Hippocampal formation (tissue), 2 donors: ENCODE results near the gene YY1AP1.
"Not testable (repeated sequence)": the region's sequence is repeated elsewhere in the genome, so short reads cannot be mapped to it uniquely, and the experiment has no call there.

Source experiments
- DNase-seq, 2 donors: peaks; one replicate each; lab custom pipeline; 2025; lab: John Stamatoyannopoulos, UW

Gene YY1AP1, protein sequence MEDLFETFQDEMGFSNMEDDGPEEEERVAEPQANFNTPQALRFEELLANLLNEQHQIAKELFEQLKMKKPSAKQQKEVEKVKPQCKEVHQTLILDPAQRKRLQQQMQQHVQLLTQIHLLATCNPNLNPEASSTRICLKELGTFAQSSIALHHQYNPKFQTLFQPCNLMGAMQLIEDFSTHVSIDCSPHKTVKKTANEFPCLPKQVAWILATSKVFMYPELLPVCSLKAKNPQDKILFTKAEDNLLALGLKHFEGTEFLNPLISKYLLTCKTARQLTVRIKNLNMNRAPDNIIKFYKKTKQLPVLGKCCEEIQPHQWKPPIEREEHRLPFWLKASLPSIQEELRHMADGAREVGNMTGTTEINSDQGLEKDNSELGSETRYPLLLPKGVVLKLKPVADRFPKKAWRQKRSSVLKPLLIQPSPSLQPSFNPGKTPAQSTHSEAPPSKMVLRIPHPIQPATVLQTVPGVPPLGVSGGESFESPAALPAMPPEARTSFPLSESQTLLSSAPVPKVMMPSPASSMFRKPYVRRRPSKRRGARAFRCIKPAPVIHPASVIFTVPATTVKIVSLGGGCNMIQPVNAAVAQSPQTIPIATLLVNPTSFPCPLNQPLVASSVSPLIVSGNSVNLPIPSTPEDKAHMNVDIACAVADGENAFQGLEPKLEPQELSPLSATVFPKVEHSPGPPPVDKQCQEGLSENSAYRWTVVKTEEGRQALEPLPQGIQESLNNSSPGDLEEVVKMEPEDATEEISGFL

DNA sequence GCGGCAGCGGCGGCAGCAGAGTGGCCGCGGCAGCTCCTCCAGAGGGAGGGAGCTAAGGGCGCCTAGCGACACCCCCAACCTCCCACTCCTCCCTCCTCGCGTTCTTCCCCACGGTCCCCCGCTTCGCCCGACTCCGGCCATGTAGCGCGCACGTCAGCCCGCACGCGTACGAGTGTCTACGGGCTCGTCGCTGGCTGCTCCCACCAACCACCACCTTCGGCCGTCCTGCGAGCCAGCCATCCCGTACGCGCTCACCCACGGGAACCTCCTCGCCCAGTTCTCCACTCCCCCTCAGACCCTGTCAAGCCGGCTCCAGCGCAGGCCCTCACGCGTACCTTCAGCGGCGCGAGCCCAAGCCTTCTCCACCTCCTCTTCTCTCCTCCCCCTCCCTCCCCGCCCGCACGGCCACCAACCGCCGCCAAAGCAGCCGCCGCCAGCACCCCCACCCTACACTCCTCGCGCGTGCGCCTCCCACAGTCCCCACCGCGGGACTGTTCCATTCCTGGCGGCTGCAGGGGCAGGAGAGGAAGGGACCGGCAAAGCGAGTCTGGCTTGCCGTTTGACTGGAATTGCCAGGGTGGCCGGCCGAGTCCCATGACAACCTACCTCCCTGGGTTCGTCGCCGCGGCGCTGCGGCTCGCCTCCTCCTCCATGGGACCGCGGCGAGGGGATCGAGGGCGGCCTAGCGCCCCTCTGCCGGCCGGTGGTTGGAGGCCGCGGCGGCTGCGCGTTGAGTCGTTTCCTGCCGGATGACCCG lies at the start of gene YY1AP1:
TSS of gene YY1AP1 (minus strand) at position 451 of the 757 bp plus-strand sequence. CDS start 8,338 bp downstream, outside the sequence.
- peak; percentile 82 to 90 for DNase-seq

DNA sequence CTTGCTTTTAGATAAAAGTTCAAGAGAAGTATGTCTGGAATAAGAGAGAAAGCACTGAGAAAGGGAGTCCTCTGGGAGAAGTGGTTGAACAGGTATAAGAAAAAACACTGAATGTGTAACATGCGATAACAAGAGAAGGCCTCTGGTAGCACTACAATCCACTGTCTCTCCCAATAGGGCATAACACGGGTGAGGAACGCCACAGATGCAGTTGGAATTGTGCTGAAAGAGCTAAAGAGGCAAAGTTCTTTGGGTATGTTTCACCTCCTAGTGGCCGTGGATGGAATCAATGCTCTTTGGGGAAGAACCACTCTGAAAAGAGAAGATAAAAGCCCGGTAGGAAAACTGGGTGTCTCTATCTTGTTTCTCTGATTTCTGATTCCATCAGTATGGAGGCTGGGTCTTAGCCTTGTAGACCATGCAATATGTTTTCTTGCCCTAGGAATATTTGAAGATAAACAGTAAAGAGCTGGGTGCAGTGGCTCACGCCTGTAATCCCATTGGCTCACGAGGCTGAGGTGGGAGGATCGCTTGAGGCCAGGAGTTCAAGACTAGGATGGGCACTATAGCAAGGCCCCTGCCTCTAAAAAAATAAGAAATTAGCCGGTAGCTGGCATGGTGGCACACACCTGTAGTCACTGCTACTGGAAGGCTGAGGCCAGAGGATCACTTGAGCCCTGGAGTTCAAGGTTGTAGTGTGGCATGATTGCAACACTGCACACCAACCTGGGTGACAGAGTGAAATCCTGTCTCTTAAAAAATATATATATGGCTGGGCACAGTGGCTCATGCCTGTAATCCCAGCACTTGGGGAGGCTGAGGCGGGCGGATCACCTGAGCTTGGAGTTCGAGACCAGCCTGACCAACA lies 40.7 kb upstream of the YY1AP1 start:
- DNase-seq: peak; percentile 49 to 75

DNA sequence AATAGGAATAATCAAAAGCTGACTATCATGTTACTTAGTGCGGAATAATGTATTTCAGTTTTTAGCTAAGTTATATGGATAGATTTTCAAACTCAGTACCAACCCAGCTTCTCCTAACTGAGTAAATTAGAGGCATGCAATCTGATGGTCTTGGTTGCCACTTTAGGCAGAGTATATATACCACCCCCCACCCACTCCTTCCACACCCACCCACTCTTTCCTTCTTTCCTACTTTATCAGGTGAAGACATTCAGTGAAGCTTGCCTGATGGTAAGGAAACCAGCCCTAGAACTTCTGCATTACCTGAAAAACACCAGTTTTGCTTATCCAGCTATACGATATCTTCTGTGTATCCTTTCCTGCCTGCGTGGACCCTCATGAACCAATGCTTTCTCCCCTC lies 36.6 kb upstream of the YY1AP1 start:
- no peak for DNase-seq

DNA sequence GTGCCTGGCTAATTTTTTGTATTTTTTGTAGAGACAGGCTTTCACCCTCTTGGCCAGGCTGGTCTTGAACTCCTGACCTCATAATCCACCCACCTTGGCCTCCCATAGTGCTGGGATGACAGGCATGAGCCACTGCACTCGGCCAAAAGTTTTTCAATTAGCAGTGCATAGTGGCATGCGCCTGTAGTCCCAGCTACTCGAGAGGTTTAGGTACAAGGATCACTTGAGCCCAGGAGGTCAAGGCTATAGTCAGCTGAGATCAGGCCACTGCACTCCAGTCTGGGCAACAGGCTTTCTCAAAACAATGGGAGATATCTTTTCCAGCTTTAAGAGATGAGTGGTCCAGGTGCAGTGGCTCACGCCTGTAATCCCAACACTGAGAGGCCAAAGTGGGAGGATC lies 31.1 kb upstream of the YY1AP1 start:
- DNase-seq: no peak

DNA sequence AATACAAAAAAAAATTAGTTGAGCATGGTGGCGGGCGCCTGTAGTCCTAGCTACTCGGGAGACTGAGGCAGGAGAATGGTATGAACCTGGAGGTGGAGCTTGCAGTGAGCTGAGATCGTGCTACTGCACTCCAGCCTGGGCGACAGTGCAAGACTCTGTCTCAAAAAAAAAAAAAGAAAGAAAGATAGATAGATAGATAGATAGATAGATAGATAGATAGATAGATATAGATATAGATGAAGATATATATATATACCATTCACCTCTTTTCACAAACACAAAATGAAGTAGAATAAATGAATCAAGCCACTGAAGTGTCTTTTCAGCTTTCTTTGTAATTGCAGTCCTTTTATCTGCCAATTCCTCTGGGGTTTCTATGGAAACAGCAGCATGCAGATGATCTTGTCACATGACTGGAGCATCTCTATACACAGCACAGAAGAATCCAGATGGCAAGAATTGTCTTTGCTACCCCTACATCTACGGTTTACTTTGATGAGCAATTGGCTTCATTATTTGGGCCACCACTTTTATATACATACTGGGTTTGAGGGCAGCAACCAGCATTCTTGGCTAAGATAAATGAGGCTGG lies 30.0 kb upstream of the YY1AP1 start:
- peak in 1 of 2 donors; percentile 25 for DNase-seq

DNA sequence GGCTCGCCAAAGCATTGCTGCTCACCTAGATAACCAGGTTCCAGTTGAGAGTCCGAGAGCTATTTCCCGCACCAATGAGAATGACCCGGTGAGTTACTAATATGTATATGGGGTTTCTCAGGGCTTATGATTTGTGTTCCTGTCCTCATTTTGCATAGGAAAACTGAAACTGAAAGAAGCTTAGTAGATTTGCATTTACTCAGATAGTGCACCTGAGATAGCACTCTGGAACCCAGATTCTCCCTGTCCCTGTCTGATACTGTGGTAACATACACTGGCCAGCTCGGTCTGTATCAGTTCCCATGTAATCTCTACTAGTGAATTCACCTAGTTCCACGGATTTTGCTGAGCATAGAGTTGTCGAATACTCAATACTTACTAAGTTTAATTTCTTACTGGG lies 28.5 kb upstream of the YY1AP1 start:
- no peak for DNase-seq

DNA sequence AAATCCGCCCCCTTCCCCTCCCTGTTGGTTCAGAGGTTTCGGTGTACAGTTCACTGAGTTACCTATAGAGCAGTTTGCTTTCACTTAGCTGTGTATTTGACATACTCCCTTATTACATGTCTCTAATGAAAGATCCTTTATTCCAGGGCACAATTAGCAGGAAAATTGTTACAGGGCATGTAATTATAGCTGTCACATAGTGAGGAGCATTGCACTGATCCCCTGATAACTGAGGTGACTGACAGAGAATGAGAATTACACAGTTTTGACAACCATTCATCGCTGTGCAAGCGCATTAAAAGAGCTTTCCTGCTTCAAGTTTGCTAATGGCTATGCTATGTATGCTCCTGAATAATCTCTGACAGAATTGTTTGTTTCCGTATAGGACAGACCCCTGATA lies 27.2 kb upstream of the YY1AP1 start:
- no peak for DNase-seq

DNA sequence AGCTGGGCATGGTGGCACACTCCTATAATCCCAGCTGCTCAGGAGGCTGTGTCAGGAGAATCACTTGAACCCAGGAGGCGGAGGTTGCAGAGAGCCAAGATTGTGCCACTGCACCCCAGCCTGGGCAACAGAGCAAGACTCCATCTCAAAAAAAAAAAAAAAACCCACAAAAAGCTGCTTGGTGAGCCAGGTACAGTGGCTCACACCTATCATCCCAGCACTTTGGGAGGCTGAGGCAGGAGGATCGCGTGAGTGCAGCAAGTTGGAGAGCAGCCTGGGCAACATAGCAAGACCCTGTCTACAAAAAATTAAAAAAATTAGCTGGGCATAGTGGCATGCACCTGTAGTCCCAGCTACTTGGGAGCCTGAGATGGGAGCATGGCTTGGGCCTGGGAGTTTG lies 26.5 kb upstream of the YY1AP1 start:
- not testable (repeated sequence) for DNase-seq

DNA sequence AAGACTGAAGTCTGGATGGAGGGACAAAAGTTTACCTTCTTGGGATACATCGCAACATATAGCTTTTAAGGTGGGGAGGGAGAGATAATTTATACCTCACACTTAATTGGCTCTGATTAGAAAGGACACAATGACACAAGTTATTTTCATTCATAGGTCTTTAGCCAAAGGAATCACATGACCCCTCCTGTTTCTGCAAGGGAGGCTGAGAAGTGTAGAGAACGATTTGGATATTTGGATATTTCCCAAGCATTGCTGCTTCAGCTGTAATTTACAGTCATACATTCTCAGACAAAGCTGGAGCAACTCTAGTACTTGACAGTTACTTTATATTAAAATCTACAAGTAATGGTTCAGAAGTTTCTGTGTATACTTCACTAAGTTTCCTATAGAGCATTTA lies 24.5 kb upstream of the YY1AP1 start:
- no peak for DNase-seq

DNA sequence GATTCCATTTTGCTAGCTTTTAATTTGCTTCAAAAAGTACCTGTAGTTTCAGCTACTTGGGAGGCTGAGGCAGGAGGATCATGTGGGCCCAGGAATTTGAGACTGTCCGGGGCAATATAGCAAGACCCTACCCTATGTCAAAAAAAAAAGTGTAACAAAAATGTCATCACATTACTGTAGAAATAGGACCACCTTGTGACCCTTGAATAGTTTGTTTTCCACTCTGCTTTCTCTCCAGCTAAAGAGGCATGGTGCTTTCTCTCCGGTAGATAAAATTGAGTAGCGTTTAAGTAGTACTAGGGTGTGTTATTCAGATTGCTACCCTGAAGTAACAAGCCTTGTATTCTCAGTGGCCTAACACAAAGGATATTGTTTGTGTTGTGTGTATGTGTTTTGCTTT lies 24.1 kb upstream of the YY1AP1 start:
- DNase-seq: not testable (repeated sequence)

DNA sequence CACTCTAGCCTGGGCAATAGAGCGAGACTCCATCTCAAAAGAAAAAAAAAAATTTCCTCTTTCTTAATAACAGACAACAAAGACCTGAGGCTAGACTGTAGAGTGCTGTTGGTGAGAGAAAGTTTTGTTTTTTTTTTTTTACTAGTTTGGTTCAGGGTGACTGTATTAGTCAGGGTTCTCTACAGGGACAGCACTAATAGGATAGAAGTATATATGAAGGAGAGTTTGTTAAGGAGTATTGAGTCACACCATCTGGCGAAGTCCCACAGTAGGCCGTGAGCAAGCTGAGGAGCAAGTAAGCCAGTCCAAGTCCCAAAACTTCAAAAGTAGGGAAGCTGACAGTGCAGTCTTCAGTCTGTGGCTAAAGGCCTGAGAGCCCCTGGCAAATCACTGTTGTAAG lies 22.9 kb upstream of the YY1AP1 start:
- DNase-seq: not testable (repeated sequence)

DNA sequence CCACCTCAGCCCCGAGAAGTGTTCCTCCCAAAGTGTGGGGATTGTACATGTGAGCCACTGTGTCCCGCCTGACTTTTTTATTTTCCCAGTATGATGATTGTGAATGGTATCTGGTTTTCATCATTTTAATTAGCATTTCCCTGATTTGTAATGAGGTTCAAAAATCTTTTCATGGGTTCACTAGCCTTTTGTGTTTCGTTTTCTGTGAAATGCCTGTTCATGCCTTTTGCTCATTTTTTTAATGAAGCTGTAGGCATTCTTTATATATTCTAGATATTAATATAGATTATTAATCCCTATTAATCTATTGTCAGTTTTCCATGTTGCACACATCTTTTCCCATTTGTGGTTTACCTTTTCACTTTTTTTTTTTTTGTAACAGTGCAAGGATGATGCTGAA lies 20.8 kb upstream of the YY1AP1 start:
- DNase-seq: no peak

DNA sequence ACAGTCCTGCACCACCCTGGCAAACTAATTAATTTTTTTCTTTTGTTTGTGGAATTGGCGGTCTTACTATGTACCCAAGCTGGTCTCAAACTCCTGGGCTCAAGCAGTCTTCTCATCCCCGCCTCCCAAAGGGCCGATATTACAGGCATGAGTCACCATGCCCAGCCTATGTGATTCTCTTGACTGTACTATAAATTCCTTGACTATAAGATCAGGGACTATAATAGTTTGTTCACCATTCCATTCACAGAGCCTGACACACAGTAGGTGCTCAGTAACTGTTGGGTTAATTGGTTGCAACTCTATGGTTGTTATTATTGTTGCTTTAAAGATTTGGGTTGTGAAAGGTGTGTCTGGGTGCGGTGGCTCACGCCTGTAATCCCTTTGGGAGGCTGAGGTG lies 17.6 kb upstream of the YY1AP1 start:
- no peak for DNase-seq

DNA sequence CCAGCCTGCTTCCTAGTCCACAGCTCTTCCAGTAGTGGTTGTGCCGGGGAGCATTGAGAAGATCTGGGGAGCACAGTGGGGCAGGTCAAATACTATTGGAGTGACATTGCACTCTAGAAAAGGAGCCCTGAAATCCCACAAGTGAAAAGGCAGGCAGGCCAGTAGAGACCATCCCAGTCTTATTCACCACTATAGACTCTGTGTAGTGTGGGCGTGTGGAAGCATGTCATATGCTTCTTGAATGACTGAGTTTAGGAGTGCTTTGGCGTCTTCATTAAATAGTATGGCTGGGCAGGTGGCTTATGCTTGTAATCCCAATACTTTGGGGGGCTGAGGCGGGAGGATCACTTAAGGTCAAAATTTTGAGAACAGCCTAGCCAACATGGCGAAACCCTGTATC lies 15.8 kb upstream of the YY1AP1 start:
- not testable (repeated sequence) for DNase-seq

DNA sequence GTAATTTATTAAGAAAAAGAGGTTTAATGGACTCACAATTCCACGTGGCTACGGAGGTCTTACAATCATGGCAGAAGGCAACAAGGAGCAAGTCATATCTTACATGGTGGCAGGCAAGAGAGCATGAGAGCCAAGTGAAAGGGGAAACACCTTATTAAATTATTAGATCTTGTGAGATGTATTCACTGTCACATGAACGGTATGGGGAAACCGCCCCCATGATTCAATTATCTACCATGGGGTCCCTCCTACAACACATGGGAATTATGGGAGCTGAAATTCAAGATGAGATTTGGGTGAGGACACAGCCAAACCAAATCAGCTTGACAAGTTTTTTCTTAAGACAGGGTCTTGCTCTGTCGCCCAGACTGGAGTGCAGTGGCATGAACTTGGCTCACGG lies 14.6 kb upstream of the YY1AP1 start:
- DNase-seq: no peak

DNA sequence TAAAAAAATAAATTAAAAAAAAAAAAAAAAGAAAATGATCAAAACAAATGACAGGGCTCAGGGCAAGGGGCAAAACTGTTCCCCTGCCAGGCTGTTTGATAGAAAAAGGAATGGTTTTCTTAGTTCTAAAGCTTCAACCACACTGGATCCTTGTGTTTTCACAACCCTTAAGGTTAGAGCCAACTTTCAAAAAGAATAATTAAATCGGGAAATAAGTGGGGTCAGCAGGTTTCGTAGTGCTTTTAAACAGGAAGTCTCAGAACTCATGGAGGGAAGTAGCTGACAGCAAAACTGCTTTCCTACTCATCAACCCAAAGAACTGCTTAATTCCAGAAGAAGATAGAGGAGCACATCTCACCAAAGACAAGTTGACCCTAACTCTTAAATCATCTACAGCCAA lies 13.1 kb upstream of the YY1AP1 start:
- not testable (repeated sequence) for DNase-seq

DNA sequence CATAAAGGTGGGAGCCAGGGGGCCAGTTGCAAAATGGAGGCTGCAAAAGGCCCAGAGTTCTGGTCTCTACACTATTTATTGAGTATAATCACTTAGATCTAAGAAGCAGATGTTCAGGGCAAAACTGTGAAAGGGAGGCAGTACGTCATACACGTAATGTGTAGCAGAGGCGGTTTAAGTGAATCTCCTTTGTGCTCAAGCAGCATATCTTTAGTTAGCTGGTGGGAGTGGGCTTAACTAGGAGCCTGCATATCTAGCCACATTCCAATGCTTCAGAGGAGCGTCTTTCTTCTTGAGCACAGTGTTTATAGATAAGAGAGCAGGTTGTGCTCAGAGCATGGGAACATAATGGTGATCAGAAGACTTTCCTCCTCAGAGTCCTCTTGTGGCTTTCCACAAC lies 10.5 kb upstream of the YY1AP1 start:
- not testable (repeated sequence) for DNase-seq

DNA sequence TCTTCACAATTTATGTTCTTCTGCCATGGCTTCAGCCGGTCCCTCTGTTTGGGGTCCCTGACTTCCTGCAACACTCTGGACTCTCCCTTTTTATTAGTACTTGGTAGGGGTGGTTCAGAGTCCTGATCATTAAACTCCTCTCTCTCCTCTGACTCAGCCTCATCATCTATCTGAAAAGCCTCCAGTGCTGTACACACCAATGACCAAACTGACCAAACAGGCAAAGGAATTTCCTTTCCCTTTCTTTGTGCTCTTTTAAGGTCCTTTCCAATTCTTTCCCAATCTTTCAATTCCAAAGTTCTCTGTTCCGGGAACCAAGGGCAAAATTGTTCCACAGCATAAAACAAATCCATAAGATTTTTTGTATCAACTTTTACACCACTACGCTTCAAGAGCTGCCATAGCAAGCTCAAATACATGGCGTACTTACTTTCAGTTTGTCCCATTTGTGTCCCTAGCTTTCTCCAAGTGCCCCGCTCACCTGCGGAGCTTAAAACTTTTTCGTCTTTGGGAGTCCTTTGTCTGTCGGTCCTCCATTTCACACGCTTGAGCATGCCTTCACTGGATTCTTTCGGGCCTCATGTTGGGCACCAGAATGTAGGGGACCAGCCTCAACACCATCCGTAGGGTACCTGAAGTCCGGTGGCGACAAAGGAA lies 9.9 kb upstream of the YY1AP1 start:
- DNase-seq: no peak

DNA sequence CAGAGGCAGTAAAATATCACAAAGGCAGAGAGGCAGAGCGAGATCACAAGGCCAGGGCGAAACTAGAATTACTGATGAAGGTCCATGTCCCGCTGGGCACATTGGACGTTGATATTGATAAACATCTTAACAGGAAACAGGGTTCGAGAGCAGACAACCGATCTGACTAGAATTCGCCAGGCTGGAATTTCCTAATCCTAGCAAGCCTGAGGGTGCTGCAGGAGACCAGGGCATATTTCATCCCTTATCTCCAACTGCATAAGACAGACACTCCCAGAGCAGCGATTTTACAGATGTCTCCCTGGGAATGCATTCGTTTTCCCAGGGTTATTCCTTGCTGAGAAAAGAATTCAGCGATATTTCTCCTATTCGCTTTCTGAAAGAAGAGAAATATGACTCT lies 9.0 kb upstream of the YY1AP1 start:
- DNase-seq: not testable (repeated sequence)

DNA sequence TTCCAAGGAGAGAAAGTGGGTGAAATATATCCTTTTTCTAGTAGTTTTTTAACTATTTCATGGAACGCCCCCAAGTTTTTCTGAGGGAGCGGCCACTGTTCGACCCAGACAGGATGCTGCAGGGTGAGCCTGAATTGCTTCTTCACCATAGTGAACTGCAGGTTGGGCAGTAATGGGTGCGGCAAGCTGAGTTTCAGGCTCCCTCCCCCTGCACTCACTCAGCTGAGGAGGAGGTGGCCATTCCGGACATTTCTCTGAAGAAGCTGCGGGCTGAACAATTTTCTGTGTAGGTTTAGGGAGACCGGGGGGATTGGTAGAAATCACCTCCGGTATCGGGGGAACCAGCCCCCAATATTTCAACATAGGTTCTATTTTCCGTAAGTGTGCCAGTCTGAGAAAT lies 8.5 kb upstream of the YY1AP1 start:
- no peak for DNase-seq

DNA sequence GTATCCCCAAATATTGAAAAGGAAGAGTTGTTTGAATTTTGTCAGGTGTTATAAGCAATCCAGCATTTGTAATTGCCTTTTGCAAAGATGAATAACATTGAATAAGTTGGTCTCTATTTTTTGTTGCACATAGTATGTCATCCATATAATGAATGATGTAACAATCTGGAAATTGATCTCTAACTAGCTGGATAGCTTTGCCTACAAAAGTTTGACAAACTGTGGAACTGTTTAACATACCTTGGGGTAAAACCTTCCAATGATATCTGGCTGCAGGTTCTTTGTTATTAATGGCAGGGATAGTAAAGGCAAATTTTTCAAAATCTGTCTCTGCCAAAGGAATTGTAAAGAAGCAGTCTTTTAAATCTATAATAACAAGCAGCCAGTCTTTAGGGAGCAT lies 8.0 kb upstream of the YY1AP1 start:
- no peak for DNase-seq
